A673 (cell line): Measurements from ENCODE around the gene ILRUN. TPM values are rescaled to one million over a fixed set of nuclear protein-coding genes. Genes with fewer than 3 reads are reported as not detected.

ENCODE experiments used
- BruUV-seq: library from RNA; stranded (reverse); fragments of 400-500 nt; replicated peaks from 2 replicates; lab custom pipeline; 2021; lab: Mats Ljungman, UMichigan
- CTCF ChIA-PET: fragments of 300-600 bp; sonication (Branson Sonifier 250); formaldehyde crosslinking; loops from one replicate; lab custom pipeline; 2022; ENCODE audit warnings: antibody characterized with exemption; lab: Charles Lee
- POLR2A ChIA-PET: fragments of 300-600 bp; sonication (Branson Sonifier 250); formaldehyde crosslinking; loops from one replicate; lab custom pipeline; 2022; ENCODE audit warnings: antibody characterized with exemption; ENCODE audit not compliant: low non-redundant PET; lab: Charles Lee
- DNase-seq: peaks from one replicate; pipeline ENCODE4 v3.0.0-alpha.2; 2015; ENCODE audit warnings: low spot score
- H3K27ac ChIP-seq: fragments of 200-600 bp; sonication (generic); 2 replicates; pipeline ENCODE4 v1.5.1; 2016; ENCODE audit warnings: mixed run types, low read depth, mild to moderate bottlenecking, mixed read lengths, antibody characterized with exemption, low read length; ENCODE audit not compliant: poor library complexity, severe bottlenecking
- H3K27me3 ChIP-seq: fragments of 200-600 bp; sonication (generic); replicated peaks from 2 replicates; pipeline ENCODE4 v1.6.1; 2017; ENCODE audit warnings: mixed run types, low read depth, mild to moderate bottlenecking, mixed read lengths, antibody characterized with exemption, low read length; ENCODE audit not compliant: insufficient read depth, poor library complexity
- H3K36me3 ChIP-seq: fragments of 200-600 bp; sonication (generic); 2 replicates; pipeline ENCODE4 v1.6.1; 2016; ENCODE audit warnings: mixed run types, mild to moderate bottlenecking, mixed read lengths, antibody characterized with exemption, low read length; ENCODE audit not compliant: insufficient read depth, poor library complexity, severe bottlenecking
- H3K4me1 ChIP-seq: fragments of 200-600 bp; sonication (generic); 2 replicates; pipeline ENCODE4 v1.6.1; 2017; ENCODE audit warnings: mixed run types, mild to moderate bottlenecking, mixed read lengths, antibody characterized with exemption, low read length; ENCODE audit not compliant: insufficient read depth, poor library complexity, severe bottlenecking
- H3K4me3 ChIP-seq: fragments of 200-600 bp; sonication (generic); 2 replicates; pipeline ENCODE4 v1.5.1; 2016; ENCODE audit warnings: low read depth, mixed run types, mild to moderate bottlenecking, mixed read lengths, low read length; ENCODE audit not compliant: poor library complexity, severe bottlenecking
- H3K9me3 ChIP-seq: fragments of 200-600 bp; sonication (generic); 2 replicates; pipeline ENCODE4 v1.6.1; 2016; ENCODE audit warnings: mixed run types, low read depth, mild to moderate bottlenecking, mixed read lengths, antibody characterized with exemption, low read length; ENCODE audit not compliant: poor library complexity, severe bottlenecking
- CTCF ChIP-seq: fragments of 300-800, 200-600 bp; sonication (generic); conservative IDR thresholded peaks from 2 replicates; pipeline ENCODE4 v1.5.1; 2017; ENCODE audit warnings: low read depth, mild to moderate bottlenecking, antibody characterized with exemption, low read length, moderate library complexity, mixed read lengths
- EZH2 ChIP-seq: fragments of 200-600 bp; sonication (generic); IDR thresholded peaks from 2 replicates; pipeline ENCODE4 v1.6.1; 2017; ENCODE audit warnings: borderline replicate concordance, low read depth, mild to moderate bottlenecking, mixed read lengths, antibody characterized with exemption, low read length; ENCODE audit not compliant: poor library complexity, severe bottlenecking
- intact Hi-C: fragments of 100-400 bp; cut with micrococcal nuclease; formaldehyde crosslinking; loops from one replicate; pipeline ENCODE4 v1.10.0; 2022; ENCODE audit not compliant: unreplicated experiment
- total RNA-seq: library from RNA; stranded (reverse); gene quantifications from 2 replicates; pipeline ENCODE4 v1.2.3, GENCODE V29; 2021

Gene ILRUN
- total RNA-seq, 1 experiment from 2014 or later, result 66.5 TPM

- no peaks in the 10 kb centered on the region for H3K27me3 ChIP-seq
- ChIA-PET POLR2A (no interaction called here), CTCF (no interaction called here)
- H3K36me3 ChIP-seq, result no peaks in the 10 kb centered on the region
- no peaks in the 10 kb centered on the region for H3K4me1 ChIP-seq
- H3K9me3 ChIP-seq, result no peaks in the 10 kb centered on the region
- intact Hi-C loops, result no loop called here
- DNase-seq, result no peak
- H3K4me3 ChIP-seq, result no peak overlapping the region
- TF ChIP-seq EZH2 (no peak), CTCF (no peak)
- no peak overlapping the region for H3K27ac ChIP-seq
- no TSS peak for BruUV-seq
Observed at GRCh38 chr6:34688956-34689355, 7.6 kb downstream of the ILRUN start.

GRCh38 chr6:34684919-34685318 lies 11.6 kb downstream of the ILRUN start:
- POLR2A ChIA-PET, result no interaction called here

GRCh38 chr6:34684364-34684763 lies 12.2 kb downstream of the ILRUN start:
- POLR2A ChIA-PET, result interaction anchor here (0.7 kb wide), 1 partner anchor 53 kb away, joined by 11 read pairs; no protein-coding TSS in a partner anchor
- no TSS peak for BruUV-seq
- CTCF ChIA-PET, result interaction anchor here (0.8 kb wide), 1 partner anchor 524 kb away, joined by 3 read pairs; no protein-coding TSS in a partner anchor

More at GRCh38 chr6:34684919-34685318, 11.6 kb downstream of the ILRUN start:
- BruUV-seq, result no TSS peak
- no peak overlapping the region for H3K27ac ChIP-seq
- TF ChIP-seq CTCF, result no peak
- no peak for TF ChIP-seq EZH2
- H3K4me3 ChIP-seq, result no peak overlapping the region
- DNase-seq, result no peak
- no peaks in the 10 kb centered on the region for H3K9me3 ChIP-seq
- no peaks in the 10 kb centered on the region for H3K36me3 ChIP-seq
- intact Hi-C loops, result no loop called here
- H3K27me3 ChIP-seq, result no peaks in the 10 kb centered on the region
- CTCF ChIA-PET, result no interaction called here
- H3K4me1 ChIP-seq, result peaks cover 4% of the 10 kb centered on the region

More at GRCh38 chr6:34684364-34684763, 12.2 kb downstream of the ILRUN start:
- Histone ChIP-seq H3K4me3 (no peak overlapping the region), H3K9me3 (no peaks in the 10 kb centered on the region), H3K36me3 (no peaks in the 10 kb centered on the region), H3K27me3 (no peaks in the 10 kb centered on the region), H3K4me1 (peaks cover 4% of the 10 kb centered on the region), H3K27ac (no peak overlapping the region)
- intact Hi-C loops, result no loop called here
- no peak for TF ChIP-seq EZH2
- DNase-seq, result no peak
